Measurements from ENCODE around the gene UVRAG. TPM values are rescaled to one million over a fixed set of nuclear protein-coding genes. Genes with fewer than 3 reads are reported as not detected.

UVRAG gene
- total and polyA plus RNA-seq, 2 of the 4 experiments (the other 2 are of a cell fraction), result 5.6 to 10.9 TPM

- DNase-seq (no peak), ATAC-seq (ENCODE audit: low read depth) (no peak)
- in situ Hi-C loops (cut with MboI; ENCODE audit: low sequenced_read_pairs) (no loop called here), dilution Hi-C loops (cut with HindIII; ENCODE audit: low sequenced_read_pairs, unreplicated experiment) (no loop called here), intact Hi-C loops (cut with micrococcal nuclease) (no loop called here)
- H3K36me3 ChIP-seq (ENCODE audit: control insufficient read depth, insufficient read depth, low read length), result no peaks in the 10 kb centered on the region
- H2BK15ac ChIP-seq (ENCODE audit: low read depth, low read length), result no peak overlapping the region
- TF ChIP-seq RAD21 (IDR thresholded peaks at IDR 0.05; ENCODE audit: low read length) (no peak), FOS (IDR thresholded peaks at IDR 0.05; ENCODE audit: low read depth, low read length) (no peak), MAFK (IDR thresholded peaks at IDR 0.05; ENCODE audit: low read depth, low read length) (no peak), MAZ (IDR thresholded peaks at IDR 0.05; ENCODE audit: borderline replicate concordance, low read depth, low read length) (no peak), POLR2A (IDR thresholded peaks at IDR 0.05; ENCODE audit: low read depth, low read length) (no peak), RFX5 (IDR thresholded peaks at IDR 0.05; ENCODE audit: low read depth, low read length) (no peak), MXI1 (IDR thresholded peaks at IDR 0.05; ENCODE audit: borderline replicate concordance, low read depth, low read length) (no peak), BHLHE40 (IDR thresholded peaks at IDR 0.05; ENCODE audit: low read depth, low read length) (no peak), CTCF (conservative IDR thresholded peaks at IDR 0.05; ENCODE audit: low read depth, low read length) (no peak)
- H4K91ac ChIP-seq (ENCODE audit: insufficient read depth, low read depth, low read length), result no peak overlapping the region
- no peak overlapping the region for H3K56ac ChIP-seq (ENCODE audit: extremely low read depth, insufficient read depth, low read length)
- peaks cover 4% of the 10 kb centered on the region; the same call in 1 of the 2 replicates for H3K4me1 ChIP-seq (ENCODE audit: control insufficient read depth, insufficient read depth, low read length)
- H3K27ac ChIP-seq (ENCODE audit: insufficient read depth, low read length), result no peak overlapping the region
- no peak overlapping the region for H2BK120ac ChIP-seq (ENCODE audit: low read depth, low read length)
- no peak overlapping the region for H3K18ac ChIP-seq (ENCODE audit: low read depth, low read length)
- no peak overlapping the region for H3K14ac ChIP-seq (replicated peaks; ENCODE audit: low read depth, low read length)
- CTCF ChIA-PET, result interaction anchor here (0.7 kb wide), 1 partner anchor 11 kb away, joined by 3 read pairs; no protein-coding TSS in a partner anchor
- no peak overlapping the region for H2BK5ac ChIP-seq (ENCODE audit: low read depth, low read length, poor library complexity, severe bottlenecking)
- H3K9ac ChIP-seq (ENCODE audit: low read depth, low read length), result no peak overlapping the region
- WGBS, 2 experiments (ENCODE audit: extremely low coverage in 2 of 2, insufficient read length in 1 of 2), result 71% methylated on average over 1 of the region's 5 CpGs; no CpG with 5 or more reads in 1 of the 2 experiments
- POLR2A ChIA-PET (ENCODE audit: unreplicated experiment), result no interaction called here
- H2BK20ac ChIP-seq (ENCODE audit: low read depth, low read length), result no peak overlapping the region
- H3K9me3 ChIP-seq (ENCODE audit: control insufficient read depth, insufficient read depth, low read length), result no peaks in the 10 kb centered on the region
- no peaks in the 10 kb centered on the region for H3K9me1 ChIP-seq (ENCODE audit: insufficient read depth, low read length)
- no peak overlapping the region for H3K4me2 ChIP-seq (ENCODE audit: low read depth, low read length)
- H4K5ac ChIP-seq (ENCODE audit: low read depth, low read length), result no peak overlapping the region
- no peak overlapping the region for H2AK5ac ChIP-seq (ENCODE audit: low read depth, low read length)
- no peak overlapping the region for H3K4me3 ChIP-seq (ENCODE audit: insufficient read depth, low read depth, low read length)
- H3K23ac ChIP-seq (ENCODE audit: low read depth, low read length), result no peak overlapping the region
- H2AFZ ChIP-seq (replicated peaks; ENCODE audit: low read length, poor library complexity), result no peak overlapping the region
- H3K27me3 ChIP-seq (ENCODE audit: control insufficient read depth, insufficient read depth, low read length), result peaks cover 43% of the 10 kb centered on the region
- no peaks in the 10 kb centered on the region for H3K79me1 ChIP-seq (ENCODE audit: low read depth in 1 of 2, low read length in 2 of 2)
- no peaks in the 10 kb centered on the region for H4K20me1 ChIP-seq (ENCODE audit: insufficient read depth, low read length)
- H2AK9ac ChIP-seq (replicated peaks; ENCODE audit: low read depth, low read length, poor library complexity), result no peak overlapping the region
- no peak overlapping the region for H3K4ac ChIP-seq (ENCODE audit: low read depth, low read length)
- no peak overlapping the region for H4K8ac ChIP-seq (ENCODE audit: low read depth in 2 of 2, low read length in 2 of 2)
- no TSS peak for BruUV-seq (replicated peaks)
Observed at GRCh38 chr11:75770102-75770501, 44.9 kb upstream of the UVRAG start.

Measured in IMR-90 (cell line).